ENCODE measurements around the gene ZCCHC14. TPM values are rescaled to one million over a fixed set of nuclear protein-coding genes. Genes with fewer than 3 reads are reported as not detected.
A peak's percentile ranks its signal among the peaks of the same experiment; 100 is the strongest.

ZCCHC14 gene
- polyA plus RNA-seq, 1 donor (not counting 4 experiments of a cell fraction or from before 2014, with no cell fraction given): 3.6 TPM

DNA sequence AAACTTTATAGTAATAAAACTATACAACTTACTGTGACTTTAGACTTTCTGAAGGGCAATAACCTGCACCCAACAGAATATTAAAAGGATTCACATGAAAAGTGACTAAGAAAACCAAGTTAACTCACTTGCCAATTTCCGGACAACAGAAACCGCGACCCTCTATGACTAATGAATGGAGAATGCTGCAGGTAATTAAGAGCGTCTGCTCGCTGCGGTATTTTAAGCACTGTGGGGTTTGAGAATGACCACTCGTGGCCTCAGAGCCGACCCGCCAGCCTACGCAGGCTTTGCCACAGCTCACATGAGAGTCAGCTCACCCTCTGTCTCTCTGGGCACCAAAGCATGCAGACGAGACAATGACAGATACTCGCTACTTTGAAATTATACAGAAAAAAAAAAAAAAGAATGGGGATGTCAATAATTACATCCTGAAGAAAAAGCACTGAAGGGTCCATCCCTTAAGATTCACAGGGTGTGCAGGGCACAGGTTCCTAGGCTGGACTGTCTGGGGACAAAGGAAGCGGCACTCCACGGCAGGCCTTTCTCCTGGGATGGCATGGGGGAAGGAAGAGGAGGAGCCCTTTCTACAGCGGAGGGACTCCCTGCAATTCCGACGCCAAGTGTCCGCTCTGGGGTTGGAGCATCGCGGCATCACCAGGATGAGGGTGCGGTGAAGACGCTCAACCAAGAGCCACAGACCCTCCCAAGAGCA lies 35.0 kb downstream of the ZCCHC14 start:
- peaks cover 22% of the 10 kb centered on the region for H3K4me1 ChIP-seq (ENCODE audit: control insufficient read depth, extremely low read depth, insufficient read depth, low read length)
- no peak for TF ChIP-seq EZH2 (IDR thresholded peaks at IDR 0.05; ENCODE audit: low read length)
- TF ChIP-seq, protein P1, sequence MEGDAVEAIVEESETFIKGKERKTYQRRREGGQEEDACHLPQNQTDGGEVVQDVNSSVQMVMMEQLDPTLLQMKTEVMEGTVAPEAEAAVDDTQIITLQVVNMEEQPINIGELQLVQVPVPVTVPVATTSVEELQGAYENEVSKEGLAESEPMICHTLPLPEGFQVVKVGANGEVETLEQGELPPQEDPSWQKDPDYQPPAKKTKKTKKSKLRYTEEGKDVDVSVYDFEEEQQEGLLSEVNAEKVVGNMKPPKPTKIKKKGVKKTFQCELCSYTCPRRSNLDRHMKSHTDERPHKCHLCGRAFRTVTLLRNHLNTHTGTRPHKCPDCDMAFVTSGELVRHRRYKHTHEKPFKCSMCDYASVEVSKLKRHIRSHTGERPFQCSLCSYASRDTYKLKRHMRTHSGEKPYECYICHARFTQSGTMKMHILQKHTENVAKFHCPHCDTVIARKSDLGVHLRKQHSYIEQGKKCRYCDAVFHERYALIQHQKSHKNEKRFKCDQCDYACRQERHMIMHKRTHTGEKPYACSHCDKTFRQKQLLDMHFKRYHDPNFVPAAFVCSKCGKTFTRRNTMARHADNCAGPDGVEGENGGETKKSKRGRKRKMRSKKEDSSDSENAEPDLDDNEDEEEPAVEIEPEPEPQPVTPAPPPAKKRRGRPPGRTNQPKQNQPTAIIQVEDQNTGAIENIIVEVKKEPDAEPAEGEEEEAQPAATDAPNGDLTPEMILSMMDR (optimal IDR thresholded peaks at IDR 0.05 in 1 of 3, IDR thresholded peaks at IDR 0.05 in 1 of 3, conservative IDR thresholded peaks at IDR 0.05 in 1 of 3; ENCODE audit: extremely low read depth in 1 of 3, insufficient read depth in 2 of 3, low read length in 3 of 3): no peak
- dilution Hi-C loops (cut with MboI; ENCODE audit: extremely low pct_ligation_motif_present, low sequenced_read_pairs): no loop called here
- peak; percentile 67 for DNase-seq (ENCODE audit: low read depth, low spot score)
- peaks cover 8 to 14% of the 10 kb centered on the region in 2 experiments for H3K36me3 ChIP-seq (ENCODE audit: control insufficient read depth in 2 of 2, extremely low read depth in 1 of 2, insufficient read depth in 2 of 2, low read length in 2 of 2)
- H4K20me1 ChIP-seq (ENCODE audit: control insufficient read depth, extremely low read depth, insufficient read depth, low read length): no peaks in the 10 kb centered on the region
- H3K4me3 ChIP-seq (ENCODE audit: control insufficient read depth in 2 of 3, extremely low read depth in 1 of 3, insufficient read depth in 2 of 3, low read depth in 1 of 3, low read length in 3 of 3): no peak overlapping the region
- no peaks in the 10 kb centered on the region for H3K9me3 ChIP-seq (ENCODE audit: control insufficient read depth, low read depth, low read length)
- peak overlapping the region; percentile 5 for H3K9ac ChIP-seq (ENCODE audit: control insufficient read depth, extremely low read depth, insufficient read depth, low read length)
- H3K4me2 ChIP-seq (ENCODE audit: control insufficient read depth, extremely low read depth, insufficient read depth, low read depth, low read length): peak overlapping the region; percentile 22
- H3K9me1 ChIP-seq (ENCODE audit: control insufficient read depth, extremely low read depth, insufficient read depth, low read length): no peaks in the 10 kb centered on the region
- no peak overlapping the region for H2AFZ ChIP-seq (ENCODE audit: control insufficient read depth, low read length)
- no peaks in the 10 kb centered on the region for H3K27me3 ChIP-seq (ENCODE audit: control insufficient read depth, extremely low read depth, insufficient read depth, low read length)
- H3K27ac ChIP-seq (ENCODE audit: control insufficient read depth, insufficient read depth, low read length): peak overlapping the region; percentile 28
- peak; percentile 85 for FAIRE-seq
- H3K79me2 ChIP-seq (ENCODE audit: control insufficient read depth, insufficient read depth, low read length): peaks cover 3% of the 10 kb centered on the region

GRCh38 chr16:87457061-87457611 lies 35.7 kb downstream of the ZCCHC14 start:
- peaks cover 3% of the 10 kb centered on the region for H3K79me2 ChIP-seq (ENCODE audit: control insufficient read depth, insufficient read depth, low read length)
- H3K27me3 ChIP-seq (ENCODE audit: control insufficient read depth, extremely low read depth, insufficient read depth, low read length): no peaks in the 10 kb centered on the region
- TF ChIP-seq EZH2 (IDR thresholded peaks at IDR 0.05; ENCODE audit: low read length): no peak
- TF ChIP-seq, protein P1 (optimal IDR thresholded peaks at IDR 0.05 in 1 of 3, IDR thresholded peaks at IDR 0.05 in 1 of 3, conservative IDR thresholded peaks at IDR 0.05 in 1 of 3; ENCODE audit: extremely low read depth in 1 of 3, insufficient read depth in 2 of 3, low read length in 3 of 3): no peak
- H4K20me1 ChIP-seq (ENCODE audit: control insufficient read depth, extremely low read depth, insufficient read depth, low read length): no peaks in the 10 kb centered on the region
- dilution Hi-C loops (cut with MboI; ENCODE audit: extremely low pct_ligation_motif_present, low sequenced_read_pairs): no loop called here
- H2AFZ ChIP-seq (ENCODE audit: control insufficient read depth, low read length): no peak overlapping the region
- peaks cover 10 to 21% of the 10 kb centered on the region in 2 experiments for H3K36me3 ChIP-seq (ENCODE audit: control insufficient read depth in 2 of 2, extremely low read depth in 1 of 2, insufficient read depth in 2 of 2, low read length in 2 of 2)
- peak; percentile 35 for DNase-seq (ENCODE audit: low read depth, low spot score)
- H3K9me3 ChIP-seq (ENCODE audit: control insufficient read depth, low read depth, low read length): no peaks in the 10 kb centered on the region
- peak overlapping the region; percentile 28 for H3K27ac ChIP-seq (ENCODE audit: control insufficient read depth, insufficient read depth, low read length)
- peak overlapping the region; percentile 22 for H3K4me2 ChIP-seq (ENCODE audit: control insufficient read depth, extremely low read depth, insufficient read depth, low read depth, low read length)
- no peaks in the 10 kb centered on the region for H3K9me1 ChIP-seq (ENCODE audit: control insufficient read depth, extremely low read depth, insufficient read depth, low read length)
- FAIRE-seq: no peak
- H3K4me3 ChIP-seq (ENCODE audit: control insufficient read depth in 2 of 3, extremely low read depth in 1 of 3, insufficient read depth in 2 of 3, low read depth in 1 of 3, low read length in 3 of 3): no peak overlapping the region
- H3K9ac ChIP-seq (ENCODE audit: control insufficient read depth, extremely low read depth, insufficient read depth, low read length): peak overlapping the region; percentile 33
- peaks cover 22% of the 10 kb centered on the region for H3K4me1 ChIP-seq (ENCODE audit: control insufficient read depth, extremely low read depth, insufficient read depth, low read length)

Data from keratinocyte (primary cell).